NCI-H82 (cell line): ENCODE data around the gene CADPS2.
A peak's percentile ranks its signal among the peaks of the same experiment; 100 is the strongest.
"Not testable (repeated sequence)": the region's sequence is repeated elsewhere in the genome, so short reads cannot be mapped to it uniquely, and the experiment has no call there.

Experiments used
- DNase-seq: peaks from one replicate; lab custom pipeline; 2025; lab: John Stamatoyannopoulos, UW

Gene CADPS2

DNA sequence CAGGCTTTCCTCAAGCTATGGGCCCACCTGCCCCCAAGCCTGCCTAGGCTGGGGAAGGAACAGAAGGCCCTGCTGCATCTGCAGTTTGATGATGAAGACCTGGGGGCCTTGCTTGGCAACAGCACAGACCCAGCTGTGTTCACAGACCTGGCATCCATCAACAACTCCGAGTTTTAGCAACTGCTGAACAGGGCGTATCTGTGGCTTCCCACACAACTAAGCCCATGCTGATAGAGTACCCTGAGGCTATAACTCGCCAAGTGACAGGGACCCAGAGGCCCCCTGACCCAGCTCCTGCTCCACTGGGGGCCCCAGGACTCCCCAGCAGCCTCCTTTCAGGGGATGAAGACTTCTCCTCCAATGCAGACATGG is 36.3 kb downstream of the CADPS2 start:
- no peak for DNase-seq

DNA sequence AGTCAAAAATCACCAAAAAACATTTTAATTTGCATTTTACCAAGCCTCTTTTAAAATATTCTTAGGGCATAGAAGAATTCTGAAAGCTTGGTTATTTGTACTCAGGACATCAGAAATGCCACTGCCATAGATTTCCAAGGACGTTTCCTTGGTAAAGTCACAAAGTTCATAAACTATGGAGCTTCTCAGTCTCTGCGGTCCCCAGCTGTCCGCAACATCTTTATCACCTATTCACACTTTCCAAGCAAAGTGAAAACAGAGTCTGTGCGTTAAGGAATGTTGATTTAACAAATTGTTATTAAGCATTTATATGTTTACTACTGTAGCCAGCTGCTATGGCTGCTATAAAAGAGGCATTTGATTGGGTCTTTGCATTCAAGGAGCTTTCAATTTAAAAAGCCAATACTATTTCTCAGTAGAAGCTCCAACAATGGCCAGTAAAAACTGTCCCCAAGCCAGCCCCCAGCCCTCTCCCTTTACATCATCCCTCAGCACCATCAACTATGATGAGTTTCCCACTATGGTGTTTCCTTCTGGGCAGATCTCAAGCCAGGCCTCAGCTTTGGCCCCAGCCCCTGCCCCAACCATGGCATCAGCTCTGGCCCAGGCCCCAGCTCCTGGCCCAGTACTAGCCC is 36.8 kb downstream of the CADPS2 start:
- no peak for DNase-seq

DNA sequence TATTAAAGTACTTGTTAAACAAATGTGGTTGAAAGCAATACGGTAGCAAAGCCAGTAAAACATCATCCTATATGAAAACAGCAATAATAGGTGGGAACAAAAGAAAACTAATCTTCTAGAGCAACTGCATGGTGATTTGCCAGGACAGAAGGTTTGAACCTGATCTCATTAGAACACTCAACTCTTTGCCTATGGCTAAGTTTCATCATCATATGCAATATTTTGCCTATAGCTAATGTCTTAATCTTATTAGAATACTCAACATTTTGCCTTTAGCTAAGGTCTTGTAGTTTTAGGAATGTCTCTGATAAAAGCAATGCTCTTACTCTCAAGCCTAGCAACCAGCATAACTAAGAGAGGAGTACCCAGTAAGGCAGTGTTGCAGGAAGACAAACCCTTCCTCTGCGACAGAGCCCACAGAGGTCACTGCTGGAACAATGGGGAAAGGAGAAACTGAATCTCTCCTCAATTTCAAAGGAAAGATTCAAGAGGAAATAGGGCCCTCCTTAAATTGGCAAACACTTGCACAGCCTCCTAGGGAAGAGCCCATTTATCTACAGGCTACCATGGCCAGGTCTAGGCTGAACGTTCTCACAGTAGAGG is 38.3 kb downstream of the CADPS2 start:
- no peak for DNase-seq

DNA sequence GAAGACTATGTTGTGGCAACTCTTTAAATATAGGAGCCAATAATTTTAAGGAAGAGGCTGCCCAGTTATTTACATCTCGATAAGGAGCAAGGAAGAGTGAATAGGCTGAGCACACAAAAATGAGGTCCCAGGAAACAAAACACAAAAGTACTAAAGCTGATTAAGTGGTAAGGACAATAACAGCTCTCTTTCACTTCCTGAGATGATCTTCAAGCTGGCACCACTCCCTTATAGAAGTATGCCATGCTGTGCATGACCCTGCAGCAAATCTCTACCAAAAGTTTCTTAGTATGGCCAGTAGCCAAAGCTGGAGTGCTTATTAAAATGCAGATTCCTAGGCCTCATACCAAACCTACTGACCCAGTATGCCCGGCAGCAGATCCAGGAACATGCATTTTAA is 39.7 kb downstream of the CADPS2 start:
- no peak for DNase-seq

DNA sequence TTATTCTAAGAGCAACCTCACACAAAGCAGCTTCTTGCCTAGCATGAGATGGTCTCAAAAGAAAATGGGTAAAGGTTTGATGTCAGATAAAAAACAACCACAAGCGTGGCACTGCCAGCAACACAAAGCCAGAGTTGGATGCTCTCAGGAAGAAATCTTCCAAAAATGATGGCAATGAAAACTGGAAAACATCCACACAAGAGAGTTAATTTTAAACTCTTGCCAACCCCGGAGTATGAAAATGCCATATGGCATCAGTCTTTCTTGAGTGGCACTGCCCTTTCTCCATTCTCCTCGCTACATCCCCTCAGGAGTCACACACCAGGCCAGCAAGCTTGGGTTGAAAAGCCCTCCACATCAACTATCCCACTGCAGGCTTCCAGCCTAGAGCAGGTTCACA is 41.0 kb downstream of the CADPS2 start:
- DNase-seq: no peak

DNA sequence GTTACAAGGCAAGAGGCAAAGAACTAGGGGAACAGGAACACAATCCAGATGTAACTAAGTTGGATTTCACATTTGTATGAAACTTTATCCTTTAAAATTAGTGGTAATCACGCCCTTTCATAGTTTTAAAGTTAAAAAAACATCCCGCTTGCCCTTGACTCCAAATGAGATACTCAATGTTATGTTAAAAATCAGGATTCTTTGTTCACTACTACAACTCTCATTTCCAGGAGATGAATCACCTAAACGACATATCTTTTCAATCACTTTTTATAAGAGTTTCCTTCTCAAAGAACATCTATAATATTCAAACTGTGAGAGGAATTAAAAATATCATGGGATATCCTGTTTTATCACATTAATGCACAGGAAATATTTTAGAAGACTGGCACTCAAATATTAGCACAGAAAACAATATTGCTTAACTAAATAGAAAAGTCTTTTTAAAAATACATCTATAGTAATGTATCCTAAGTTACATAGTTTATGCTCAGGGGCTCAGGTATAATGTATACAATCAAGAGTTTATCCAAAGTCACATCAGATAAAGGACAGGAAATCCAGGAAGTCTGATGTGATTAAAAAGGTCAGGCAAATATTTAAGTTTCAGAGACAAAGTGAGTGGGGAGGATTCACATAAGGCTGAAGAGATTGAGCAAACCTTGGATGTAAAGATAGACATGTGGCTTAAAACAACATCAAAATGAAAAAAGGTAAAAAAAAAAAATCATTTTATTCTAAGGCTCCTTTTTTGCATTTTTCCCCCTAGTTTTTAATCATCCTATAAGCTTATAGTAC is 41.9 kb downstream of the CADPS2 start:
- no peak for DNase-seq

DNA sequence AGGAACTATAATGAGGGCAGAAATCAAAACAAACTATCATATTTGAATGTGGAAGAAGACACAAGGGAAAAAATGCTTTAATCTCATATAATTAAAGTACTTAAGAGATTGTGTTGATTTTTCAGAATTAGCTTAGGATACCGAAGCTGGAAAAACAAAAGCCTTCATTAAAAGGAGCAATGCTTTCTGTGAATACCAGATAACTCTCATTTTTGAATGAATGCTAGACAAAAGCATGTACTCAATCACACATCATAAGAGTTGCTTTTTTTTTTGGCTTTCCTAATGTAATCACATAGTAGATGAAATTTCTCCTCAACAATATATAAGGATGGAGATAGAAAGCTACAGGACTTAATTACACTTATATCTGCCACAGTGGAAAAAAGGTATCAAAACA is 43.3 kb downstream of the CADPS2 start:
- DNase-seq: no peak

DNA sequence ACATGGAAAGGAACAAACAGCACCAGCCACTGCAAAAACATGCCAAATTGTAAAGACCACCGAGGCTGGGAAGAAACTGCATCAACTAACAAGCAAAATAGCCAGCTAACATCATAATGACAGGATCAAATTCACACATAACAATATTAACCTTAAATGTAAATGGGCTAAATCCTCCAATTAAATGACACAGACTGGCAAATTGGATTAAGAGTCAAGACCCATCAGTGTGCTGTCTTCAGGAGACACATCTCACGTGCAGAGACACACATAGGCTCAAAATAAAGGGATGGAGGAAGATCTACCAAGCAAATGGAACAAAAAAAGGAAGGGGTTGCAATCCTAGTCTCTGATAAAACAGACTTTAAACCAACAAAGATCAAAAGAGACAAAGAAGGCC is 50.0 kb downstream of the CADPS2 start:
- not testable (repeated sequence) for DNase-seq

DNA sequence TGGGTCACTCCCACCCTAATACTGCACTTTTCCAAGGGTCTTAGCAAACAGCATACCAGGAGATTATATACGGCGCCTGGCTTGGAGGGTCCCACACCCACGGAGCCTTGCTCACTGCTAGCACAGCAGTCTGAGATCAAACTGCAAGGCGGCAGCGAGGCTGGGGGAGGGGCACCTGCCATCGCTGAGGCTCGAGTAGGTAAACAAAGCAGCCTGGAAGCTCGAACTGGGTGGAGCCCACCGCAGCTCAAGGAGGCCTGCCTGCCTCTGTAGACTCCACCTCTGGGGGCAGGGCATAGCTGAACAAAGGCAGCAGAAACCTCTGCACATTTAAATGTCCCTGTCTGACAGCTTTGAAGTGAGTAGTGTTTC is 51.7 kb downstream of the CADPS2 start:
- peak; percentile 32 for DNase-seq

DNA sequence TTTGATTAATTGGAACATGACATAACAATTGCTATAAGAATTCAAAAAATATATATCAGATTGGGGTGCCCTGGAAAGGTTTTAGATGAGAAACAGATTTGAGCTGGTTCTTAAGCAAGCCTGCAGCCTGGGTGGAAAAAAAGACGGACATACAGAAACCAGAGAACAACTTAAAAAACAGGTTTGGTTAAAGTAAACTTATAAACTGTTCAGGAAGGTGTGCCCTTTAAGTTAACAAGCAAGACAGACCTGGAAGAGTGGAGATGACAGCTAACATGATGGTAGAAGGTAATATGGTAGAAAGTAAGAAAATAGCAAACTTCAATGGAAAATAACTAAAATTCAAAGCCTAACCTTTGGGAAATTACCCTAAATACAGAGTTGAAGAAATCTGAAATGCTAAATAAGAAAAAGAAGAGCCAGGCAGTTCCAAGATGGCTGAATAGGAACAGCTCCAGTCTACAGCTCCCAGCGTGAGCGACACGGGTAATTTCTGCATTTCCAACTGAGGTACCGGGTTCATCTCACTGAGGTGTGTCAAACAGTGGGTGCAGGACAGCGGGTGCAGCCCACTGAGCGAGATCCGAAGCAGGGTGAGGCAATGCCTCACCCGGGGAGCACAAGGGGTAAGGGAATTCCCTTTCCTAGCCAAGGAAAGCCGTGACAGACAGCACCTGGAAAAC is 52.2 kb downstream of the CADPS2 start:
- DNase-seq: no peak

DNA sequence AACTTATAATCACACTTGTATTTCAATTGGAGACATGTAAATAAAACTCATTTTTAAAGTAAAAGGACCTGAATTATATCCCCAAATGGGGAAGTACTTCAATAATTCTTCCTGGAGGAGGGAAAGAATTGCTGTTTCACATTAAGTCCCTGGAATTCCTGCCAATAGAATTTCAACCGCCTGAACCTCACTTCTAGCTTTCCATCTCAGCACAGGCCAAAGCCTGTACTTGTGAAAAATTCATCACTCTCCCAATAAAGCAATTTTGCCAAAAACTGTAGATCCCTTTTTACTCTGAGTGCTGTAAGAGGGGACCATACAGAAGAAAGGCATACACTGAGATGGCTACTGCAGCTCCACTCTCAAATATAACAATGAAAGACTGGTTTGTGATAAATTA is 54.8 kb downstream of the CADPS2 start:
- no peak for DNase-seq

DNA sequence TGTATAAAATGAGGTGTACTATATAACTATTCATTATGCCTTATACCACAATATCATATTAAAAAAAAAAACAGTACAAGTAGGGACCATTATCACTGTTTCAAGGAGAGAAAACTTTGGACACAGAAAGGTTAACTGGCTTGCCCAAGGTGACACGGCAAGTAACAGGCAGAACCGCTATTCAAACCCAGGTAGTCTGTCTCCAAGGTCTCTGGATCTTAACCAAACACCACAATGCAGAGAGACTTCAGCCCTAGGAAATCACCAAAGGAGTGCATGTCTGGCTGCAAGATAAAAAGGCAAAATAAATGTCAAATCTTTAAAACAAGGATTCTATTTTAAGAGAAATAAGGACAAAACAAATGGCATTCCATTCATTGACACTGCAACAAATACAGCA is 56.3 kb downstream of the CADPS2 start:
- DNase-seq: no peak

DNA sequence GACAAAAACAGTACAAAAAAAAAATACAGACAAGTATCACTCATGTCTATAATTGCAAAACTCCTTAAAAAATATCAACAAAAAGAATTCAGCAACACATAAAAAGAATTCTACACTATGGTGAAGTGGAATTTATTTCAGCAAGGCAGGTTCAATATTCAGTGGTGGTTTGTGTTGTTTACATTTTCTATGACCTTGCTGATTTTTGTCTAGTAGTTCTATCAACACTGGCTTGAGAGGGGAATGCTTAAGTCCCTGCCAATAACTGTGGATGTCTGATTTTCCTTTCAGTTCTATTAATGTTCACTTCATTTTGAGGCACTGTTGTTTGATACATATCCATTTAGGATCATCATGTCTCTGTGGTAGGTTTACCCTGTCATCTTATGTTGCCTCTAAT is 58.5 kb downstream of the CADPS2 start:
- DNase-seq: no peak

DNA sequence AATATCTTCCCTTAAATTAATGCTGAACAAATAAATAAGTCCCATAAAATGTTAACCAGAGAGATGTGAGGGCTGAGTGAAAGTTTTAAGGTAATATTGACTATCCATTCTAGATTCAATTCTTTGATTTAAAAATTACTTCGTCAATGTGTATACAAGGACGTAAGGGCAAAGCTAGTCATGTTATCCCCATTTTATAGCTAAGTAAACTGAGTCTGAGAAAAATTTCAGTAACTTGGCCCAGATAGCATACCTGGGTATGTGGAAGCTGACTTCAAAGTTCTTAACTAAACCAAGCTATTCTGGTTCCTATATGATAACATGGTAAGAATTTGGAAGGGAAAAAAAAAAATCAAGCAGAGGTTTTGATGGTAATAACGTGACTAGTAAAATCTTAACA is 72.4 kb downstream of the CADPS2 start:
- no peak for DNase-seq

DNA sequence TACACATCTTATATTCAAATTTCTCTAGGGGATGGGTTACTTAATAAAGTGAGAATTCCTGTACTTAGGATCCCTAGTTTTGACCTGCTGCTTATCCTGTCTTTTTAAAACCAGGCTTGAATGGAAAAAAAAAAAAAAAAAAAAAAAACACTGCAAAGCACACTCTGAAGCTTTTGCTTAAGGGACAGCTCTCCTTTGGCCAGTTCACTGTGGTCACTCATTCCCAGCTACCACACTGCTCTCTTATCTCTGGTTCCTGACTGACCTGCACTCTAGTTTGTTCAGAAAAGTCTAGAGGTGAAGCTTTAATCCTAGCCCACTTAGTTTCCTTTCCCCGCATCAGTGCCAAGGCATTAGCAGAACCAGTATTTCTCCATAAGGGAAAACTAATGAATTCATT is 82.4 kb downstream of the CADPS2 start:
- no peak for DNase-seq

DNA sequence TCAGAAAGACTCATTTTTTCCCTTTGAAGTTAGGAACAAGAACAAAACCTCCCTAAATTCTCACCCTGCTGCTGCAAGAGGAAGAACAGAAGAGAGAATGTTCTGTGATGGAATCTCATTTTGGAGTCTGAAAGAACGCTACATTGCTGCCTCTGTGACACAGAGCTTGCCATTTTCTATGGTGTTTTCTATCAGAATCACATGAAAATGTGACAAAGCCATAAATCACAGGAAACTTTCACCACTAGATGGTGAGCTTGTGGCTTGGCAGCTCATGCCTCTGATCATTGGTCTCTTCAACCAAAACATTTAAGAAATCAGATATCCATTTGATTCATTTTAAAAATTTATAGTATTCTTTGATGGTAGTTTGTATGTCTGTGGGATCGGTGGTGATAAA is 82.9 kb downstream of the CADPS2 start:
- DNase-seq: peak; percentile 35

DNA sequence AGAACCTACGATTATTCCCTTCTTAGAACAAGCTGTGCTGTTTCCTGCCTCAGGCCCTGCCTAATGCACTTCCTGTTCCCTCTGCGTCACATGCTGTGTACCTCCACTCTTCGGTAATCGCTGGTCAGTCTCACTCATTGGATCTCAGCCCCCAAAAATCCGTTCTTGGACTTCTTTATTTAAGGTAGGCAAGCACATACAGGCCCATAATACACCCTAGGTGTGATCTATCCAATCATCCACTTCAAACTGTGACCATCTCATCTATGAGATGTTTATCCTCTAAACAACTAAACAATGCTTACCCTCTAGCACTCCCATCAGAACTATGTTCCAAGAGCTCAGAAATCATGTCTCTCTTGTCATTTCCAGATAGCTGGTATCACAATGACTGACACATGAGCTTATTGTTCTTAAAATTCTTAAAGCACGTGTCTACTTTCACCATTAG is 83.9 kb downstream of the CADPS2 start:
- no peak for DNase-seq

DNA sequence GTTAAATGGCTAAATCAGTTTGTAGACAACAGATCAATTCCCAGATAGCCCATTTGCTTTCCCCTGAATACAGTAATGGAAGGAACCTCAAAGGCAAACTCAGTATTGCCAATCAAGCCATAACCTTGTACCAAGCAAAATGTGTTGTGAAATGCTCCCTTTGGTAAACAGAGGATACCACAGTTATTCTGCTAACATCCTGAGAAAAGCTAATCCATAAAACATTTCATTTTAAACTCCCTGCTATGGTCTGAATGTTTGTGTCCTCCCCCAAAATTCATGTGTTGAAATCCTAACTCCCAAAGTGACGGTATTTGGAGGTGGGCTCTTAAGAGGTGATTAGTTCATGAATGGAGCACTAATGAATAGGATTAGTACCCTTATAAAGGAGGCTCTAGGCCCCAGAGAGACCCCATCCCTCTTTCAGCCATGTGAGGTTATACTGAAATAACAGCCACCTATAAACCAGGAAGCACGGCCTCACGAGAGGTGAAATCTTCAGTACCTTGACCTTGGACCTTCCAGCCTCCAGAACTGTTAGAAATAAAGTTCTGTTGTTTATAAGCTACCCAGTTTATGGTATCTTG is 94.2 kb downstream of the CADPS2 start:
- DNase-seq: no peak

DNA sequence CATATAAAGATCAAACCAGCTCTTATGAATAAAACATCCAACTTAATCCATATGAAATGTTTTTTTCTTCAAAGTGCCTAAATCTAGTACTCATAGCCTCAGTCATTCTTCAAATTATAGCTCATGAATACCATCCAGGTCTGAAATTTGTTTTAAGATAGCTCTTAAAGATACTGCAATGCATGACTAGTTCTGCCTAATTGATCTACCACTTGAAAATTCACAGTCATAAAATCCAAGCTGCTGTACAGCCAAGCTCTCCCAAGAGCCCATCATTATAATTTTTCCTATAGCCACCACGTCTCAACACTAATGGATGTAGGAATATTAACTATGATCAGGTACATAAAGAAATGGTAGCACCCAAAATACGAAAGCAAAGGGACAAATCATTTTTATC is 95.7 kb downstream of the CADPS2 start:
- DNase-seq: no peak

DNA sequence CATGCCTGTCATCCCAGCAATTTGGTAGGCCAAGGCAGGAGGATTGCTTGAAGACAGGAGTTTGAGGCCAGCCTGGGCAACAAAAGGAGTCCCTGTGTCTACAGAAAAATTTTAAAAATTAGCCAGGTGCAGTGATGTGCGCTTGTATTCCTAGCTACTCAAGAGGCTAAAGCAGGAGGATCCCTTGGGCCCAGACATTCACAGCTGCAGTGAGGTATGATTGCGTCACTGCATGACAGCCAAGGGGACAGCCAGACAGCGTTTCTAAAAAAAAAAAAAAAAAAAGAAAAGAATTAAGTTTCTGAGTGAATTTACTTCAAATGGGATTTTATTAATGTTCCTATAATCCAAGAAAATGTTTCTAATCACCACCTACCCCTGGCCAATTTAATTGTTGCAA is 96.1 kb downstream of the CADPS2 start:
- no peak for DNase-seq

DNA sequence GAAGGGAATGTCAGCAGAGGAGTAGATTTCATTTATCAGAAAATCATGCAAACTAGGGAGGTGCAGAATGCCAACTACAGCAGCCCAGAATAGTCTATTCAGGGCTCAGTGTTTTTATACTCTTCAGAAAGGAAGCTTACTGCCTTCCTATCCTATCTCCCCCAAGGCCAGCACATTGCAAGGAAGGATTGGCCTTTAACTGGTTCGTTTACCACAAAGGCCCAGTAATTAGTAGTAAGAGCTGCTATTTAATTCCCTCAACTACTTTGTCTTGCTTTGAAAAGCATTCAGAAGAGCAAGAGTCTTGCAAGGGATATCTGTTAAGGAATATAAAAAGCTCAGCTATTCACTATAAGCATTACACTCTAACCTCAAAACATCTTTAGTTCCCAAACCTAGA is 97.1 kb downstream of the CADPS2 start:
- DNase-seq: no peak

DNA sequence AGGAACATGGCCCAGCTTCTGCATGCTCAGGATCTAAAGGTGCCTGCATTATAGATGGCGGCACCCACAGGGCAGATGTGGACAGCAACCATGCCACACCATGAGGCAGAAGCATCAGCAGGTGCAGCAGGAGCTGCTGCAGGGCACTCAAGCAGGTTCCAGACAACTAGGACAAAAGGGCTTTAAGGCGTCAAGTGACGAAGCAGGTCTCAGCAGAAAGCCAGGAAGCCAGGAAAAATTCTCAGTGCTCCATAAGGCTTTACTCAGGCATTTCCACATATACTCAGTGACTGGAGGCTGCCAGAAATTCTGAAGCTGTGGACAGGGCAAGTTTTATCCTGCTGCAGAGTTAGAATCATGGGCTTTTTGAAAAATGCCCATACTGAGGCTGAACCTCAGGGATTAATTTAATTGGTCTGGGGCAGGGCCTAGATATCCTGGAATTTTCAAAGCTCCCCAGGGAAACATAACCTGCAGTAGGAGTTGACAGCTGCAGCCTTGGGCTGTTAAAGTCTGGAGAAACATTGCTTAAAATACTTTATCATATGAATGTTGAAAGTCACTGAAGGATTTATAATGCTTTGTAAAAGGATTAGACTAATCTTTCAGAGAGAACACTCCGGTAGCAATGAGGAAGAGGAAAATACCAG is 115.4 kb downstream of the CADPS2 start:
- DNase-seq: peak; percentile 86
